RWPE2 (cell line): ENCODE data around the gene LIN7B.
A peak's percentile ranks its signal among the peaks of the same experiment; 100 is the strongest.

ENCODE experiments used
- ATAC-seq: fragments of 200-7000 bp; cut with Tn5 transposase; 3 replicates; pipeline ENCODE4 v1.9.1; 2021; ENCODE audit warnings: low read depth
- DNase-seq: peaks from one replicate; pipeline ENCODE4 v3.0.0-alpha.2; 2020; ENCODE audit warnings: low spot score
- H3K27ac ChIP-seq: fragments of 450-650 bp; 2 replicates; pipeline ENCODE4 v1.5.1; 2017; ENCODE audit warnings: mild to moderate bottlenecking; ENCODE audit not compliant: poor library complexity, severe bottlenecking
- H3K27me3 ChIP-seq: fragments of 250-450 bp; sonication (Bioruptor Pico); 2 replicates; pipeline ENCODE4 v1.5.1; 2021; ENCODE audit warnings: mild to moderate bottlenecking, moderate library complexity; ENCODE audit not compliant: insufficient read depth, poor library complexity, severe bottlenecking
- H3K36me3 ChIP-seq: fragments of 250-450 bp; sonication (Bioruptor Pico); 2 replicates; pipeline ENCODE4 v1.5.1; 2020; ENCODE audit warnings: low read depth, mild to moderate bottlenecking, moderate library complexity
- H3K4me1 ChIP-seq: fragments of 250-450 bp; sonication (Bioruptor Pico); 2 replicates; pipeline ENCODE4 v1.5.1; 2021; ENCODE audit warnings: mild to moderate bottlenecking, moderate library complexity; ENCODE audit not compliant: insufficient read depth, poor library complexity, severe bottlenecking
- H3K4me3 ChIP-seq: fragments of 250-450 bp; sonication (Bioruptor Pico); 2 replicates; pipeline ENCODE4 v1.5.1; 2021; ENCODE audit warnings: mild to moderate bottlenecking, moderate library complexity; ENCODE audit not compliant: severe bottlenecking
- H3K9me3 ChIP-seq: fragments of 250-450 bp; sonication (Bioruptor Pico); 2 replicates; pipeline ENCODE4 v1.5.1; 2021; ENCODE audit warnings: mild to moderate bottlenecking, moderate library complexity; ENCODE audit not compliant: severe bottlenecking
- CTCF ChIP-seq: fragments of 450-650 bp; IDR thresholded peaks from one replicate; pipeline ENCODE4 v1.5.1; 2017; ENCODE audit warnings: mild to moderate bottlenecking, moderate library complexity; ENCODE audit not compliant: poor library complexity, severe bottlenecking

LIN7B gene

GRCh38 chr19:49085020-49085867, 28.9 kb upstream of the LIN7B start, which contains the start of gene SNRNP70:
Gene SNRNP70, plus strand, starts transcription at chr19:49085451. Its CDS starts 964 bp downstream, at chr19:49086415.
- Histone ChIP-seq H3K4me3 (peak within 1 kb of the TSS; percentile 73), H3K27ac (peak within 1 kb of the TSS; percentile 51), H3K4me1 (peaks cover 3% of the 10 kb centered on the region), H3K36me3 (peaks cover 39% of the 10 kb centered on the region), H3K27me3 (no peaks in the 10 kb centered on the region), H3K9me3 (no peaks in the 10 kb centered on the region)
- no peak for TF ChIP-seq CTCF
- peak; percentile 98 for DNase-seq
- ATAC-seq: peak; percentile 93

GRCh38 chr19:49085868-49086232, 28.3 kb upstream of the LIN7B start:
- ATAC-seq (no peak), DNase-seq (no peak)
- H3K9me3 ChIP-seq: no peaks in the 10 kb centered on the region
- H3K4me3 ChIP-seq: peak overlapping the region; percentile 73
- TF ChIP-seq CTCF: no peak
- H3K27me3 ChIP-seq: no peaks in the 10 kb centered on the region
- H3K36me3 ChIP-seq: peaks cover 45% of the 10 kb centered on the region
- peaks cover 3% of the 10 kb centered on the region for H3K4me1 ChIP-seq
- H3K27ac ChIP-seq: peak overlapping the region; percentile 51

- Histone ChIP-seq H3K4me1 (peaks cover 3% of the 10 kb centered on the region), H3K9me3 (no peaks in the 10 kb centered on the region), H3K27me3 (no peaks in the 10 kb centered on the region), H3K4me3 (peak overlapping the region; percentile 73), H3K27ac (peak overlapping the region; percentile 51), H3K36me3 (peaks cover 50% of the 10 kb centered on the region)
- TF ChIP-seq CTCF: no peak
- DNase-seq (no peak), ATAC-seq (no peak)
Measured at GRCh38 chr19:49086296-49086695, 27.9 kb upstream of the LIN7B start.

- Histone ChIP-seq H3K4me3 (no peak overlapping the region), H3K4me1 (peaks cover under 1% of the 10 kb centered on the region), H3K36me3 (peaks cover 92% of the 10 kb centered on the region), H3K9me3 (no peaks in the 10 kb centered on the region), H3K27ac (no peak overlapping the region), H3K27me3 (no peaks in the 10 kb centered on the region)
- ATAC-seq: no peak
- no peak for TF ChIP-seq CTCF
- no peak for DNase-seq
Measured at GRCh38 chr19:49091391-49092038, 22.7 kb upstream of the LIN7B start.
